Measurements from ENCODE around the gene GPBP1L1.
"Not testable (repeated sequence)": the region's sequence is repeated elsewhere in the genome, so short reads cannot be mapped to it uniquely, and the experiment has no call there.

Gene GPBP1L1

DNA sequence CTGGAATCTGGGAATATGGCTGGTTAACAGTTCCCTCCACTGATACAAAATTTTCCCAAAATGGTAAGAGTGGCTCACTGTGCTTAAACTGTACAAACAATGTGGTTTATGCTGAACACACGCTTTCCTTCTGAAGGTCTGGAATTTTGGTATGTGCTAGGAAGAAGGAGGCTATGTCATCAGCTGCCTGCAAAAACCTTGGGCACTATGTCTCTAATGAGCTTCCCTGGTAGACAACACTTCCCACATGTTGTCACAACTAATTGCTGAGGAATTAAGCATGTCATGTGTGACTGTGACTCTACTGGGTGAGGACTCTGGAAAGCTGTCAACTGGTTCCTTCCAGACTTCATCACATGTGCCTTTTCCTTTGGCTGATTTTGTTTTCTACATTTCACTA is 34.9 kb upstream of the GPBP1L1 start:
- no peaks in the 10 kb centered on the region for H3K27me3 Mint-ChIP-seq (ENCODE audit: low read depth, poor library complexity)
- H3K4me1 Mint-ChIP-seq = no peaks in the 10 kb centered on the region
- H3K27ac Mint-ChIP-seq = peak overlapping the region; percentile 8
- TF ChIP-seq, protein P1, sequence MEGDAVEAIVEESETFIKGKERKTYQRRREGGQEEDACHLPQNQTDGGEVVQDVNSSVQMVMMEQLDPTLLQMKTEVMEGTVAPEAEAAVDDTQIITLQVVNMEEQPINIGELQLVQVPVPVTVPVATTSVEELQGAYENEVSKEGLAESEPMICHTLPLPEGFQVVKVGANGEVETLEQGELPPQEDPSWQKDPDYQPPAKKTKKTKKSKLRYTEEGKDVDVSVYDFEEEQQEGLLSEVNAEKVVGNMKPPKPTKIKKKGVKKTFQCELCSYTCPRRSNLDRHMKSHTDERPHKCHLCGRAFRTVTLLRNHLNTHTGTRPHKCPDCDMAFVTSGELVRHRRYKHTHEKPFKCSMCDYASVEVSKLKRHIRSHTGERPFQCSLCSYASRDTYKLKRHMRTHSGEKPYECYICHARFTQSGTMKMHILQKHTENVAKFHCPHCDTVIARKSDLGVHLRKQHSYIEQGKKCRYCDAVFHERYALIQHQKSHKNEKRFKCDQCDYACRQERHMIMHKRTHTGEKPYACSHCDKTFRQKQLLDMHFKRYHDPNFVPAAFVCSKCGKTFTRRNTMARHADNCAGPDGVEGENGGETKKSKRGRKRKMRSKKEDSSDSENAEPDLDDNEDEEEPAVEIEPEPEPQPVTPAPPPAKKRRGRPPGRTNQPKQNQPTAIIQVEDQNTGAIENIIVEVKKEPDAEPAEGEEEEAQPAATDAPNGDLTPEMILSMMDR (IDR thresholded peaks at IDR 0.05) = no peak
- H3K9me3 Mint-ChIP-seq = peaks cover 10% of the 10 kb centered on the region
- no peak overlapping the region for H3K4me3 Mint-ChIP-seq
- peaks cover 19% of the 10 kb centered on the region for H3K36me3 Mint-ChIP-seq (ENCODE audit: low read depth)
- DNase-seq = no peak

DNA sequence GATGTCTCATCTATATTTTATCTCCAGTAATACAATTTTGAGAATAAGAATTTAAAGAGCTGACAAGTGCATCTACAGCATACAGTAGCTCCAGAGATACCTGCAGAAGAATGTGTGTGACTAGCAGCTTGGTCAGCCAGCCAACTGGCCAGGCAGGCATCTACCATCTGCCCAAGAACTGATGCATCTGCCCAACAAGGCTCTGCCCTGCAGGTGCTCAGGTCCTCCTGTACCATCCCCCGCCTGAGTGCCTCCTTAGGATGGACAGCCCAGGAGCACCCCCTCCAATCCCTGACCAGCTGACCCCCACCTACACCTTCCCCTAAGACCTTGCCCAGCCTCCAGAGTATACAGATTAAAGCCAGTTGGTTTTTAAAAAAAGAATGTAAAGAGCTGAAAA is 32.0 kb upstream of the GPBP1L1 start:
- Mint-ChIP-seq H3K27ac (no peak overlapping the region), H3K9me3 (peaks cover 8% of the 10 kb centered on the region), H3K27me3 (ENCODE audit: low read depth, poor library complexity) (no peaks in the 10 kb centered on the region), H3K36me3 (ENCODE audit: low read depth) (peaks cover 40% of the 10 kb centered on the region), H3K4me1 (no peaks in the 10 kb centered on the region), H3K4me3 (no peak overlapping the region)
- TF ChIP-seq, protein P1 (IDR thresholded peaks at IDR 0.05) = no peak
- DNase-seq = no peak

DNA sequence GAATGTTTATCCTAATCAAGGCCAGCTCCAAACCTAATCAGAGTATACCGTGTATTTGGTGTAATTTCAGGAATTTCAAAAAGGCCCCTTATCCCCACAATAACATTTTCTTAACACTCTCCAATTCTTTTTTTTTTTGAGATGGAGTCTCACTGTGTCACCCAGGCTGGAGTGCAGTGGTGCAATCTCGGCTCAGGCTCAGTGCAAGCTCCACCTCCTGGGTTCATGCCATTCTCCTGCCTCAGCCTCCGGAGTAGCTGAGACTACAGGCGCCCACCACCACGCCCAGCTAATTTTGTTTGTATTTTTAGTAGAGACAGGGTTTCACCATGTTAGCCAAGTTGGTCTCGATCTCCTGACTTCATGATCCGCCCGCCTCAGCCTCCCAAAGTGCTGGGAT is 31.1 kb upstream of the GPBP1L1 start:
- H3K27me3 Mint-ChIP-seq (ENCODE audit: low read depth, poor library complexity); H3K4me1 Mint-ChIP-seq; H3K27ac Mint-ChIP-seq; DNase-seq; H3K9me3 Mint-ChIP-seq; H3K4me3 Mint-ChIP-seq: not testable (repeated sequence)
- peaks cover 32% of the 10 kb centered on the region for H3K36me3 Mint-ChIP-seq (ENCODE audit: low read depth)

DNA sequence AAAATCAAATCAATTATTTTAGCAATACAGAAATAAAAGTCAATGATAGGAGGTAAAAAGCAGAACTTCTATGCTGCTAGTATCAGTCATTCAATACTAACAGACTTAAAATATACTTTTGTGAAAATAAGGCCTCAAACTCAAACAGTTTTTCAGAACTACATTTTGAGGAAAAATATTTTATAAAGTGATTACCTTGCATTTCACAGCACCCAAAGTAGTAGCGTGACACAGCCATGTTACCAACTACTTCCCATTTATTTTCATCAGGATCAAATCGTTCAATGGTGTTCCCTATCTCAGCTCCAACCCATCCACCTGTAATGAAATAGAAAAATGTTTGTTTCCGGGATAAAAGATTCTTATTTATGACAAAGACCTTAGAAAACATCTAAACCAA is 30.4 kb upstream of the GPBP1L1 start:
- no peak for DNase-seq
- TF ChIP-seq, protein P1 (IDR thresholded peaks at IDR 0.05) = no peak
- H3K9me3 Mint-ChIP-seq = no peaks in the 10 kb centered on the region
- no peak overlapping the region for H3K27ac Mint-ChIP-seq
- no peak overlapping the region for H3K4me3 Mint-ChIP-seq
- peaks cover 37% of the 10 kb centered on the region for H3K36me3 Mint-ChIP-seq (ENCODE audit: low read depth)
- no peaks in the 10 kb centered on the region for H3K27me3 Mint-ChIP-seq (ENCODE audit: low read depth, poor library complexity)
- H3K4me1 Mint-ChIP-seq = no peaks in the 10 kb centered on the region

DNA sequence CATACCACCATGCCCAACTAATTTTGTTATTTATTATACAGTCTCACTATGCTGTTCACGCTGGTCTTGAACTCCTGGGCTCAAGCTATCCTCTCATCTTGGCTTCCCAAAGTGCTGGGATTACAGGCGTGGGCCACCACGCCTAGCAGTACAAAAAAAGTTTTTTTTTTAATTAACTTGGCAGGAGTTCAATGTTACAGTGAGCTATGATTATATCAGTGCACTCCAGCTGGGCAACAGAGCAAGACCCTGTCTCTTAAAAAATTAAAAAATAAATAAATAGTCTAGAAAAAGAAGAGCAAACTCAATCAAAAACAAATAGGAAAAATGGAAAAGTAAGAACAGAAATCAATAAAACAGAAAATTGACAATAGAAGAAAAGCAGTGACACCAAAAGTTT is 27.4 kb upstream of the GPBP1L1 start:
- Mint-ChIP-seq H3K4me3 (no peak overlapping the region), H3K9me3 (peaks cover 9% of the 10 kb centered on the region), H3K36me3 (ENCODE audit: low read depth) (peaks cover 54% of the 10 kb centered on the region), H3K27ac (no peak overlapping the region), H3K27me3 (ENCODE audit: low read depth, poor library complexity) (no peaks in the 10 kb centered on the region), H3K4me1 (no peaks in the 10 kb centered on the region)
- TF ChIP-seq, protein P1 (IDR thresholded peaks at IDR 0.05) = no peak
- DNase-seq = no peak

DNA sequence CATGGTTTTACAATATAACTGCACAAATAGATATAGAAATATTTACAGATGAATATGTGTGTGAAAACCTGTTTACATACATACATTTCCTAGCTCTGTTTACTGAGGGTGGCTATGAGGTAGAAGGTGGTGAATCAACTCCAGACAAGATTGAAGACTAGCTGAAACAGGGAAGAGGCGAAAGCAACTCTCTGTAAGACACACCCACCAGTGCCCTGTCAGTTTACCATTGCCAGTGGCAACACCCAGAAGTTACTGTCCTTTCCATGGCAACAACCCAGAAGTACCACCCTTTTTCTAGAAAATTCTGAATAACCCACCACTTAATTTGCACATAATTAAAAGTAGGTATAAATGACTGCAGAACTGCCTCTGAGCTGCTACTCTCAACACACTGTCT is 18.3 kb upstream of the GPBP1L1 start:
- peaks cover 3% of the 10 kb centered on the region for H3K27me3 Mint-ChIP-seq (ENCODE audit: low read depth, poor library complexity)
- H3K27ac Mint-ChIP-seq = no peak overlapping the region
- H3K36me3 Mint-ChIP-seq (ENCODE audit: low read depth) = peaks cover 46% of the 10 kb centered on the region
- TF ChIP-seq, protein P1 (IDR thresholded peaks at IDR 0.05) = no peak
- peaks cover 26% of the 10 kb centered on the region for H3K9me3 Mint-ChIP-seq
- H3K4me3 Mint-ChIP-seq = no peak overlapping the region
- DNase-seq = no peak
- H3K4me1 Mint-ChIP-seq = no peaks in the 10 kb centered on the region

All from nephron progenitor cell (in vitro differentiated cells).